Stimulated activated naive CD4-positive, alpha-beta T cell treated with Interleukin-2 at 50 U/mL for 16 hours (primary cell): ENCODE results near the gene ADARB2.

Experiments
- DNase-seq: peaks from one replicate; lab custom pipeline; 2025; lab: John Stamatoyannopoulos, UW

The ADARB2 gene

DNA sequence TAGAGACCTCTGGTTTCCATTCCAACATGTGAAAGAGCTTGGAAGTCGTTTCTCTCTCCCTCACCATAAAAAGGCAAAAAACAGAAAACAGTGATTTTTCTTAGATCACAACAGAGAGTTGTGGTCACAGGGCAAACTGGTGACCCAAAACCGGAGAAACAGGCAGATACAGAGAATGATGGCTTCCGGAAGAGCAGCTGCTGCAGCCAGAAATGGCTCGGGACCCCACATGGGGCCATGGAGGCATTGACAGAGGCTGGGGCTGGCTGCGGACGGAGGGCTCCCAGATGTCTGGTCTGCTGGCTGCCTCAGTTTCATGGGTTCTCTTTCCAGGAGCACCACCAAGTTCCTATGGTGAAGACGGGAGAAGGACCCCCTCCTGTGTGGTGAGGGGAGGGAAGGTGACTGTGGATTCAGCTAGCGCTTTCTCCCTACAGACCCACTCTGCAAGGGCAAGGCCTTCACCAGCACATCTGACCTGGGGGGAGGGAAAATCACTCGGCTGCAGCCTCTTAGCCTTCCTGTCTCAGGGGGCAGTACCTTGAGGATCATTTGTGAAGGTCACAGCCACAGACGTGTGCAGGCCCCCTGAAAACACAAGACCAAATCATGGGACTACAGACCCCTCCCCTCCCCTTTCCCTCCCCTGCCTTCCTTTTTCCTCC, 599.7 kb downstream of the ADARB2 start:
- DNase-seq, result no peak

DNA sequence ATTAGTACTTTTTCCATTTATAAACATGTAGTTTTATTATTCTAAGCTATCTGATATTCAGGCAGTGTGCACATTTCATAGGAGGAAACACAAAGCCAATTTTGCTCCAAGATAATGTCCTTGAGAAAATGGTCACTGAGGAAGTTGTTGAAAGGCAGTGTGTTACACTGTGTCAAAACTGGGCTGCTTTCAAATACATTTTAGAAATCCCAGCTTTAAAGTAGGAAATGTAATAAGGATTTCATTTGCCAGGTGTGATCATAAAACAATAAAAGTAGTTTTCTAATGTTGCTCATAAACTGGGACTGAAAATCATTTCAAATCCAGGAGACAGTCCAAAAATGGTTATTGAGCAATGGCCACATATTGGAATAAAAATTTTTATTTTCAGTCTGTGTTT, 601.1 kb downstream of the ADARB2 start:
- DNase-seq, result no peak

DNA sequence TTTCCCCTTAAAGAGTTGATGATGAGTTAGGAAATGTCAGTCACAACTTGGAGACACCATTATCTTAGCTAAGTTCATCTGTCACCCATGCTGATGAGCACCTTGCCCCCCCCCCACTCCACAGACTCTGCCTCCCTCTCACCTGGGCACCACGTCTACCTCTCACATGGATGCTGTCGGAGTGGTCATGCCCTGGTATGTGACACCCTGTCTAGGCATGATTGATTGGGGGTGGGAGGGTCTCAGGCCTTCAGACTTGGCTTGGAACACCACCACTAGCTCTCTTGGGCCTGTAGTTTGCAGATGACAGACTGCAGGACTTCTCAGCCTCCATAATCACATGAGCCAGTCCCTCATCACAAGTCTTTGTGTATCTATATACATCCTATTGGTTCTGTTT, 603.2 kb downstream of the ADARB2 start:
- no peak for DNase-seq

DNA sequence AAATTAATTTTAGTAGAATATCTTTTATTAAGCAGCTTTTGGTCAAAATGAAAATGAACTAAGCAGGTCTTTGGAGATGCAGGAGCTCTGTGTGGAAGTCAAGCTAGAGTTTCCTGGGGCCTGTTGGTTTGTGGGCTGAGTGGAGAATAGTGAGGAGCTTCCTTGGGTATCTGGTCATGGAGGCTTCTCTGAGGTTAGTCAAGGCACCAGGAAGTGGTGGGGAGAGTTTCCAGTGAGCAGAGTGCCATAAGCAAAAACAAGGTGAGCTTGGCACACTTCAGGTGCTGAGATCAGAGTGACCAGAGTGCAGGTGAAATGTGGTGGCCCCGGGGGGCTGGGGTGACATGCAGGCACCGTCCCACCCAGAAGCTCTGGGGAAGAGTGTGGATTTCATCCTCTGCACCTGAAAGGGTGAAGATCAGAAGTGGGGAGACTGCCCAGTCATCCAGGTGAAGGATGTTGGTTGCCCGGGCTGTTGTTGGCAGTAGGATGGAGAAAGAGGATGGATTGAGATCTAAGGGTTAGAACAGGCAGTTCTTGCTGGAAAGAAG, 603.8 kb downstream of the ADARB2 start:
- DNase-seq, result no peak

DNA sequence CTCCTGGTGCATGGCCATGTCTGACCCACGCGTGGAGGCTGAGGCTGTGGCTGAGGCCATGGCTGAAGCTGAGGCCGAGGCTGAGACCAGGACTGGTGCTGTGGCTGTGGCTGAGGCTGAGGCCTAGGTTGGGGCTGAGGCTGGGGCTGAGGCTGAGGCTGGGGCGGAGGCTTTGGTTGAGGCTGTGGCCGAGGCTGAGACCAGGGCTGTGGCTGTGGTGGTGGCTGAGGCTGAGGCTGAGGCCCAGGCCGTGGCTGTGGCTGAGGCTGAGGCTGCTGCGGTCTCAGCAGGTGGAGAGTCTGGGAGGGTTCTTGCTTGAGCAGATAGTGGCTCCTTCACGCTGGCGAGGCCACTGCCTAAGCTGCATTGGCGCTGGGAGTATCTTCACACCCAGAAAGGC, 604.7 kb downstream of the ADARB2 start:
- no peak for DNase-seq

DNA sequence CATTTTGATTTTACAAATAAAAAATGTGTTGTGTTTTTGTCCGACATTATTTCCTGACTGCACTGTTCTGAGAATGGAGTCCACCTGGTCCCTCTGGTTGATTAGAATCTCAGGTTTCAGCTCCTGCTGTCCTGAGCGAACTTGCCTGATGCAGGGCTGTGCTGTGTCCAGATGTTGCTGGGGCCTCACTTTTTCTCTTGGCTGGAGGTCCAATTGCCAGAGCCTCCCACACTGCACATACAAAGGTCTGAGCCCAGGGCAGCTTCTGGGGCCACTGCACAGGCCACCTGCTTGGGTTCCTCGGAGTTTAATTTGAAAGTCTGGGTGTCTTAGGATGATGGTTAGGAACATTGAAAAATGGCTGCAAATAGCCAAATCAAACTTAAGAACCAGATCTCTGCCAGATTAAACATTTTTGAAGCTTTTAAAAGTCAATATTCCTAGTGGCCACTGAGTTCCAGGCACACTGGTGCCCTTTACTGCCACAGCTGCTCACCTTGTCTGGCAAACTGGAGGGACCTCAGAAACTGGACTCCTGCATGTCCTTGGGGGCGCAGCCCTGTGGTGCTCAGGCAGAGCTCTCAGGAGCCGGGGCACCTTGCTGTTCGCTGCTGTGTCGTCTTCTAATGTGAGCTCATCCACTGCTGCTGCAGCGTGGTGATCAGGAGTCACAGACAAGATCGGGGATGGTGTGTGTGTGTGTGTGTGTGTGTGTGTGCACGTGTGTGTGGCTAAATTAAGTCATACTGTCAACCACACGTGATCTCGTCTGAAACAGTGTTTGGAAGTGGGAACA, 606.1 kb downstream of the ADARB2 start:
- no peak for DNase-seq

DNA sequence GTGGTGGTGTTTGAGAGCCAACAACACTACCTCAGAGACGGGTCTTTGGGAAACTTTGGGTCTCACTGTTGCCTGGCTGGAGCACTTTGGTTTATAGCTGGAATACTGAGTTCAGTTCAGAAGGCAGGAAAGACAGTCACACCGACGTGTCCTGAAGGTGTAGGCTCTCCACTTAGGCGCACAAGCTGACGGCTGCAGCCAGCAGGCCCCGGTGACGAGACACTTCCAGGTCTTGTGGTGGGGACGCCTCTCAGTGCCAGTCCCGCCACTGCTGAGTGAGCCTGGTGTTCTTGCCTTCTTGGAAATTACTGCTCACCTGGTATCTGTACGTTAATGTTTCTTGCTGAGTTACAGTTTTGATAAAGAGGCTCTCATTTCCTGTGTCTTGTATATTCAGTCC, 607.1 kb downstream of the ADARB2 start:
- DNase-seq, result no peak

DNA sequence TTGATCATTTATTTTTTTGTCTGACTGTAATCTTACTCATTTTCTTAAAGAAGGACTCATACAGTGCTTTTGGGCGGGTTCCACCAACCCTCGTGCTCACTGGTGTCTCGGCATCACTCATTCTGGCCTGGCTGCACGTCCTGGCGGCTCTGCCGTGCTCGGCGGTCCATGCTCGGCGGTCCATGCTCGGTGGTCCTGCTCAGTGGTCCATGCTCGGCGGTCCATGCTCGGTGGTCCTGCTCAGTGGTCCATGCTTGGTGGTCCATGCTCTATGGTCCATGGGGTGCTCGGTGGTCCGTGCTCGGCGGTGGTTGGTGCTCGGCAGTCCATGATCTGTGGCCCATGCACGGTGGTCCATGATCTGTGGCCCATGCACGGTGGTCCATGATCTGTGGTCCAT, 608.7 kb downstream of the ADARB2 start:
- no peak for DNase-seq

DNA sequence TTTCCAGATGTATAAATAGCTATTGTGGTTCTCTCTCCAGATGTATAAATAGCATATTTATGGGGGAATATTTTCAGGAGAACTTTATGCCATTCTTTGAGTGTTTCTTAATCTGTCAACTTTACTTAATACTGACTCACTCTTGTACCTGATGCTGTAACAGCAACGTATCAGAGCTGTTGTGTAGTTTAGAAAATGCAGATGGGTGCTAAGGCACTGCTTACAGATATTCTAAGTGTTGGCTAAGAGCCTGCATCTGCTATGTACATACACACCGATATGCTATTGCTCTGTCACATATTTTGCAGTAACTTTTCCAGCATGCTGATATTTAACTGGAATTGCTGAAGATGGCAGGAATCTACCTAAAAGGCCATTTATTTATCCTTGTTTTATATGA, 609.2 kb downstream of the ADARB2 start:
- no peak for DNase-seq

DNA sequence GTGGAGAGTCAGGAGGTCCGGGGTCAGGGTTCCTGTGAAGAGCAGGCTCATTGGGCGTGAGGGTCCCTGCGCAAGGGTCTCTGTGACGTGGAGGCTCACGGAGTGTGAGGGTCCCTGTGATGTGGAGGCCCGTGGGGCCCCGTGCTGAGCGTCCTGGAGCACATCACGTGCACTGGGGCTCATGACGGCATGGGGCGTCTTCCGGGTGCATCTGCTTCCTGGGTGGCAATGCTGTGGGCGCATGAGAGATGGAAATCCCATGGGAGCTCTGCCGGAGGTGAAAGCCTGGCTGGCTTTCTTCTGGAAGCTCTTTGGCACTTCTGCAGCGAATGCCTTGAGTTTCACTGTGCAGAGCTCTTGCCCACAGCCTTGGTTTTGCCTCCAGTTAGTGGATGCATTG, 609.7 kb downstream of the ADARB2 start:
- DNase-seq, result no peak
